Measurements from ENCODE around the gene SLIT2.

Gene SLIT2

GRCh38 chr4:20254511-20255250 is 3.0 kb downstream of the SLIT2 start:
- H3K36me3 ChIP-seq (ENCODE audit: insufficient read depth), result no peaks in the 10 kb centered on the region
- no peaks in the 10 kb centered on the region for H3K27me3 ChIP-seq (ENCODE audit: insufficient read depth, low read depth)
- no peaks in the 10 kb centered on the region for H4K20me1 ChIP-seq (ENCODE audit: insufficient read depth)
- H3K9ac ChIP-seq, result no peak overlapping the region
- TF ChIP-seq, protein P1, sequence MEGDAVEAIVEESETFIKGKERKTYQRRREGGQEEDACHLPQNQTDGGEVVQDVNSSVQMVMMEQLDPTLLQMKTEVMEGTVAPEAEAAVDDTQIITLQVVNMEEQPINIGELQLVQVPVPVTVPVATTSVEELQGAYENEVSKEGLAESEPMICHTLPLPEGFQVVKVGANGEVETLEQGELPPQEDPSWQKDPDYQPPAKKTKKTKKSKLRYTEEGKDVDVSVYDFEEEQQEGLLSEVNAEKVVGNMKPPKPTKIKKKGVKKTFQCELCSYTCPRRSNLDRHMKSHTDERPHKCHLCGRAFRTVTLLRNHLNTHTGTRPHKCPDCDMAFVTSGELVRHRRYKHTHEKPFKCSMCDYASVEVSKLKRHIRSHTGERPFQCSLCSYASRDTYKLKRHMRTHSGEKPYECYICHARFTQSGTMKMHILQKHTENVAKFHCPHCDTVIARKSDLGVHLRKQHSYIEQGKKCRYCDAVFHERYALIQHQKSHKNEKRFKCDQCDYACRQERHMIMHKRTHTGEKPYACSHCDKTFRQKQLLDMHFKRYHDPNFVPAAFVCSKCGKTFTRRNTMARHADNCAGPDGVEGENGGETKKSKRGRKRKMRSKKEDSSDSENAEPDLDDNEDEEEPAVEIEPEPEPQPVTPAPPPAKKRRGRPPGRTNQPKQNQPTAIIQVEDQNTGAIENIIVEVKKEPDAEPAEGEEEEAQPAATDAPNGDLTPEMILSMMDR (conservative IDR thresholded peaks at IDR 0.05; ENCODE audit: low read depth, low read length), result no peak
- no peak overlapping the region for H3K4me3 ChIP-seq (IDR thresholded peaks at IDR 0.05; ENCODE audit: insufficient read depth, low read depth, low read length)
- H3K79me2 ChIP-seq (ENCODE audit: insufficient read depth, low read depth), result no peaks in the 10 kb centered on the region
- H3K4me1 ChIP-seq (ENCODE audit: low read depth, poor library complexity, severe bottlenecking), result peaks cover 1% of the 10 kb centered on the region
- H3K4me2 ChIP-seq, result no peak overlapping the region
- H2AFZ ChIP-seq (ENCODE audit: low read depth), result no peak overlapping the region
- no peak overlapping the region for H3K27ac ChIP-seq

- Histone ChIP-seq H3K27me3 (ENCODE audit: insufficient read depth, low read depth) (no peaks in the 10 kb centered on the region), H3K79me2 (ENCODE audit: insufficient read depth, low read depth) (no peaks in the 10 kb centered on the region), H3K4me1 (ENCODE audit: low read depth, poor library complexity, severe bottlenecking) (no peaks in the 10 kb centered on the region), H3K36me3 (ENCODE audit: insufficient read depth) (no peaks in the 10 kb centered on the region), H4K20me1 (ENCODE audit: insufficient read depth) (no peaks in the 10 kb centered on the region), H2AFZ (ENCODE audit: low read depth) (no peak overlapping the region), H3K9ac (no peak overlapping the region), H3K4me2 (no peak overlapping the region), H3K4me3 (IDR thresholded peaks at IDR 0.05; ENCODE audit: insufficient read depth, low read depth, low read length) (no peak overlapping the region), H3K27ac (no peak overlapping the region)
- TF ChIP-seq, protein P1 (conservative IDR thresholded peaks at IDR 0.05; ENCODE audit: low read depth, low read length), result no peak
Observed at GRCh38 chr4:20255251-20255586, 3.5 kb downstream of the SLIT2 start.

GRCh38 chr4:20255823-20256222 is 4.1 kb downstream of the SLIT2 start:
- H3K4me2 ChIP-seq, result no peak overlapping the region
- TF ChIP-seq, protein P1 (conservative IDR thresholded peaks at IDR 0.05; ENCODE audit: low read depth, low read length), result no peak
- no peak overlapping the region for H3K4me3 ChIP-seq (IDR thresholded peaks at IDR 0.05; ENCODE audit: insufficient read depth, low read depth, low read length)

GRCh38 chr4:20256381-20256881 is 4.7 kb downstream of the SLIT2 start:
- no peaks in the 10 kb centered on the region for H3K79me2 ChIP-seq (ENCODE audit: insufficient read depth, low read depth)
- H3K4me3 ChIP-seq (IDR thresholded peaks at IDR 0.05; ENCODE audit: insufficient read depth, low read depth, low read length), result no peak overlapping the region
- no peak overlapping the region for H2AFZ ChIP-seq (ENCODE audit: low read depth)
- no peaks in the 10 kb centered on the region for H3K36me3 ChIP-seq (ENCODE audit: insufficient read depth)
- H3K9ac ChIP-seq, result no peak overlapping the region
- H3K27ac ChIP-seq, result no peak overlapping the region
- no peaks in the 10 kb centered on the region for H3K27me3 ChIP-seq (ENCODE audit: insufficient read depth, low read depth)
- H3K4me1 ChIP-seq (ENCODE audit: low read depth, poor library complexity, severe bottlenecking), result no peaks in the 10 kb centered on the region
- no peaks in the 10 kb centered on the region for H4K20me1 ChIP-seq (ENCODE audit: insufficient read depth)
- no peak overlapping the region for H3K4me2 ChIP-seq
- TF ChIP-seq, protein P1 (conservative IDR thresholded peaks at IDR 0.05; ENCODE audit: low read depth, low read length), result no peak

More at GRCh38 chr4:20255823-20256222, 4.1 kb downstream of the SLIT2 start:
- Histone ChIP-seq H3K9ac (no peak overlapping the region), H3K36me3 (ENCODE audit: insufficient read depth) (no peaks in the 10 kb centered on the region), H3K4me1 (ENCODE audit: low read depth, poor library complexity, severe bottlenecking) (no peaks in the 10 kb centered on the region), H3K27ac (no peak overlapping the region), H2AFZ (ENCODE audit: low read depth) (no peak overlapping the region), H3K79me2 (ENCODE audit: insufficient read depth, low read depth) (no peaks in the 10 kb centered on the region), H4K20me1 (ENCODE audit: insufficient read depth) (no peaks in the 10 kb centered on the region), H3K27me3 (ENCODE audit: insufficient read depth, low read depth) (no peaks in the 10 kb centered on the region)

All from KMS-11 (cell line).